NCI-H1694 (cell line): ENCODE measurements around the gene IL36B.
"Not testable (repeated sequence)": the region's sequence is repeated elsewhere in the genome, so short reads cannot be mapped to it uniquely, and the experiment has no call there.

ENCODE experiments used
- DNase-seq: peaks from one replicate; lab custom pipeline; 2025; lab: John Stamatoyannopoulos, UW

The IL36B gene

DNA sequence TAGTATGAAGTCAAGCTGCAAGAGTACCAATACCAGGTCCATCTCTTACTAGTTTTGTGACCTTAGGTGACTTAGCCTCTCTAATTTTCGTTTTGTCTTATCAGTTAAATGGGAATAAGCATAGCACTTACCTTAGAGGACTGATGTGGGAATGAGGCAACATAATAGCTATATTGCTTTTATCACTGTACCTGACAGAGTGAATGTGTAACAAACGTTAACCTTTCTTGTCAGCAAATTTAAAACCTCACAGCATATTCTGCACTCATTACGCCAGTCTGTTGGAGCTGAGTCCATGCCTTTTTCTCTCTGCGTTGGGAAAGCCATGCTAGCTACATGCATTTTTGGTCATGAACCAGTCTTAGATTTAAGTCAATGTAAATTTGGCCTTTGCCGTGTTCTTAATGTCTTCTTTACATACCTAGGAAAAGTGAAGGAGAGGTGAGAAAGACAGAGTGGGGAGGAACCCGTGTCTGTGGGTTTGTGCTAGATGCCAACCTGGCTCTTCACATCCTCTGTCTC, at the start of gene IL36B:
Gene IL36B (minus strand): TSS at position 472 of the 522 bp plus-strand sequence.
- no peak for DNase-seq

DNA sequence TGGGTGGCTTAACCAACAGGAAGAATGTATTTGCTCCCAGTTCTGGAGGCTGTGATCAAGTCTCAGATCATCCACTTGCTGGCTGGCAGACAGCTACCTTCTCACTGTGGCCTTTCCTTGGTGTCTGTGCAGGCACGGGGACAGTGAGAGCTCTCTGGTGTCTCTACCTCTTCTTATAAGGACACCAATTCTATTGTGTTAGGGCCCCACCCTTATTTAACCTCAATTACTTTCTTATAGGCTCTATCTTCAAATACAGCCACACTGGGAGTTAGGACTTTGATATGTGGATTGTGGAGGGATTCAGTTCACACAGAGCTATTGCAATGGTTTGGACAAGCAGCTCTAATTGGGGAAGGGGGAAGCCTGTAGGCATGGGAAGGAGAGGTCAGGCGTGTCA, 49.5 kb upstream of the IL36B start:
- no peak for DNase-seq

DNA sequence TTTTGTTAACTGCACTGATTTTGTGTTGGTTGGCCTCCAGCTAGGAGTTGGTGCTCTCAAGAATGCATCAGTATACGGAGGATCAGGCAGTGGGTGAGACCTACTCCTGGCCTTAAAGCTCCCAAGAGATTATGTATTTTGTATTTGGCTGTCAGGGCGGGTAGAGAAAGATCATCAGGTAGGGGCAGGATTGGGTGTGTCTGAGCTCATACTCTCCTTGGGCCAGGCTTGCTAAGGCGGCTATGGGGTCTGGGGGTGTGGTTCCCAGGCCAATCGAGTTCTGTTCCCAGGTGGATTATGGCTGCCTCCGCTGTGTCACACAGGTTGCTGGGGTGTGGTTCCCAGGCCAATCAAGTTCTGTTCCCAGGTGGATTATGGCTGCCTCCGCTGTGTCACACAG, 45.9 kb upstream of the IL36B start:
- DNase-seq = no peak

DNA sequence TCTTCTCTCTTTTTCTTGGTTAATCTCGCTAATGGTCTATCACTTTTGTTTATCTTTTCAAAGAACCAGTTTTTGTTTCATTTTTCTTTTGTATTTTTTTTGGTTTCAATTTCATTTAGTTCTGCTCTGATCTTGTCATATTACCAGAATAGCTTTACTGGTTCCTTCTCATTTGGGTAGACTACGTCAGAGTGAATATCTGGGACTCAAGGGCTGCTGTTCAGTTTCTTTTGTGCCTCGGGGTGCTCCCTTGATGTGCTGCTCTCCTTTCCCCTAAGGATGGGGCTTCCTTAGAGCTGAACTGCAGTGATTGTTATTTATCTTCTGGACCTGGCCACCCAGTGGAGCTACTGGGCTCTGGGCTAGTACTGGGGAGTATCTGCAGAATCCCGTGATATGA, 45.4 kb upstream of the IL36B start:
- DNase-seq = no peak

DNA sequence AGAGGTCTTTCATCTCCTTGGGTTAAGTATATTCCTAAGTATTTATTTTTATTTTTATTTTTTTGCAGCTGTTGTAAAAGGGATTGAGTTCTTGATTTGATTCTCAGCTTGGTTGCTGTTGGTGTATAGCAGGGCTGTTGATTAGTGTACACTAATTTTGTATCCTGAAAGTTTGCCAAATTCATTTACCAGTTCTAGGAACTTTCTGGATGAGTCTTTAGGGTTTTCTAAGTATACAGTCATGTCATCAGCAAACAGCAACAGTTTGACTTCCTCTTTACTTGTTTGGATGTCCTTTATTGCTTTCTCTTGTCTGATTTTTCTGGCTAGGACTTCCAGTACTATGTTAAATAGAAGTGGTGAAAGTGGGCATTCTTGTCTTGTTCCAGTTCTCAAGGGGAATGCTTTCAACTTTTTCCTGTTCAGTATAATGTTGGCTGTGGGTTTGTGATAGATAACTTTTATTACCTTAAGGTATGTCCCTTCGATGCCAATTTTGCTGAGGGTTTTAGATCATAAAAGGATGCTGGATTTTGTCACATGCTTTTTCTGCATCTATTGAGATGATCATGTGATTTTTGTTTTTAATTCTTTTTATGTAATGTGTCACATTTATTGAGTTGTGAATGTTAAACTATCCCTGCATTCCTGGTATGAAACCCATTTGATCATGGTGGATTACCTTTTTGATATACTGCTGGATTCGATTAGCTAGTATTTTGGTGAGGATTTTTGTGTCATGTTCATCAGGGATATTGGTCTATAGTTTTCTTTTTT, 44.4 kb upstream of the IL36B start:
- not testable (repeated sequence) for DNase-seq

DNA sequence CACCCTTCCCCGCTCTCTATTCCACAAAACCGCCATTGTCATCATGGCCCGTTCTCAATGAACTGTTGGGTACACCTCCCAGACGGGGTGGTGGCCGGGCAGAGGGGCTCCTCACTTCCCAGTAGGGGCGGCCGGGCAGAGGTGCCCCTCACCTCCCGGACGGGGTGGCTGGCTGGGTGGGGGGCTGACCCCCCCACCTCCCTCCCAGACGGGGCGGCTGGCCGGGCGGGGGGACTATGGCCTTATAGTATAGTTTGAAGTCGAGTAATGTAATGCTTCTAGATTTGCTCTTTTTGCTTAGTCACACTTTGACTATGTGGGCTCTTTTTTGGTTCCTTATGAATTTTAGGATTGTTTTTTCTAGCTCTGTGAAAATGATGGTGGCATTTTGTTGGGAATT, 43.6 kb upstream of the IL36B start:
- not testable (repeated sequence) for DNase-seq

DNA sequence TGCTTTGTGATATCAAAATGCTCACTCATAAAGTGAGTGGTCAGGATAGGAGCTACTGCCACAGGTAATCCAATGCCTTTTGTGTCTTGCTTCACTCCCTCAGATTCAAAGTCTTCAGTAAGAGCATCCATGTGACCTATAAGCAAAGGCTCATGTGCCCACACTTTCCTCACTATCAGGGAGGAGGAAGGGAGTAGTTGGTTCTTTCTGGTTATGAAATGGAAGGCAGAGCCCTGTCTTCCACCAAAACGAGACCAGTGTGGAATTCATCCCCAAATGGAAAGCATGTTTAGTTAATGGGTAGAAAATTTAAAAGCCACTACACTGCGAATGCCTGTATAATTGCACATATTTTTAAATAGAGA, 40.9 kb upstream of the IL36B start:
- DNase-seq = no peak

DNA sequence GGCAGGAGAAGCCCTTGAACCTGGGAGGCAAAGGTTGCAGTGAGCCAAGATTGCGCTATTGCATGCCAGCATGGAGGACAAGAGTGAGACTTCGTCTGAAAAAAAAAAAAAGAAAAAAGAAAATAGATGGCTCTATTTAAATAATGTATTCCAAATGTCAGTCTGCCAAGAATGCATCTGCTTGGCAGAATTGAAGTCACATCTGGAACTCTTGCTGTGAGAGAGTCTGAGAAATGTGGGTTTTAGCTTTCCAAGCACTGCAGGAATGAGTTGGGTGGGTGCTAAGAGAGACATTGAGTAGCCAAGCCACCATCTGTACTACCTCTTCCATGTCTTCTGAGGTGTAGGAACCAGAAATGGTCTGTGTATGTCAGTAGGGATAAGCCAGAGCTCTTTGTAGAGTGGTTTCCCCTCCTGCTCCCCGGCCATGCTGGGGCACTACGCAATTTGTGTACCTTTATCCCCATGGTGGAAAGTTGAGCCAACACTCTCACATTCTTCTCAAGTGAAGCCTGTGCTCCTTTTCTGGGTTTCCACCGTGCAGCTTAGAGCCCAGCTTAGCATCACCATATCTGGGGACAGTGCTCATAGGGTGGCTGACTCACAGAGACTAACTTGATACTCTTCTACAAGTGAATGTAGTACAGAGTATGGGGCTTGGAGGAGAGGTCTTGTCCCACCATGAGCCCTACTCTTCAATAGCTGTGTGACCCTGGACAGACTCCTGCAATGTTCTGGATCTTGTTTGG, 40.4 kb upstream of the IL36B start:
- no peak for DNase-seq

DNA sequence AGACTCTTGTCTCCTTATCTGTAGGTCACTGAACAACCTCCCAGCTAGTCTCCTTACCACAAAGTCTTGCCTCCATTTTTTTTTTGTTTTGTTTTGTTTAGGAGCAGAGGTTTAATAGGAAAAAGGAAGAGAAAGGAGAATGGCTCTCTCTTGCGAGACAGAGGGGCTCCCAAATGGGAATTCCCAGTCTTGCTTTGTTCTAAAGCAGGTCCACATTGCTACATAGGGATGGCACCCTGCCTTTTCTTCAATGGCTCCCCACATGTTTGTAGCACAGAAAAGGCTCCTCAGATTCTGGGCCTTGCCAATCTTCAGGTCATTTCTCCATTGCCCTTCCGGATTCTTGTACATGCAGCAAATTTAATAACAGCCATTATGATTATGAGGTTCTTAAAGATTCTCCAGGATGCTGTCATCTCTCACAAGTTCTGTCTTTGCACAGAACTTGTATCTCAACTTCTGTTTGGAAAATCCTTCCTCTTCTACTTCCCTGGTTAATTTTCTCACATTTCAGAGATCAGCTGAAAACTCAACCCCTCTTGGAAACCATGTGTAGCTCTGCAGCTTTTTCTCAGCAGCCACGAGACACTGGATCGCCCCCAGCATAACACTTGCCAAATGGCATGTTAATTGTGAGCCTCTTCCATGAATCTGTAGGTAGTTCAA, 38.7 kb upstream of the IL36B start:
- no peak for DNase-seq

DNA sequence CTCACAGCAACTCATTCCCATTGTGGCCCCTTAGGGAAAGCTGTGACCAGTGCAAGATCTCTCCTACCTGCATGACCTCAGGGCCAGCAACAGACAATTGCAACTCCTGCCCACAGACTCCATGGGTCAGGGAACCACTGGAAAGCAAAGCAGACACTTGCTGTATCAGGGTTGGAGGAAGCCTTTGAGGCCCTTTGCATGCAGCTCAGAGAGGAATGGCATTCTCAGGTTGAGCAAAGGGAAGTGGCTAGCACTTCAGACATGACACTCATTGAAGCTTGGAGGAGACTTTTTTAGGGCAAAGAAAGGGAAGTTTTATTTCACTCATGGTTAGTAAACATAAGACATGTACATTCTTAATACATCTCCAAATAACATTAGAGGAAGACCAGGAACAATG, 37.2 kb upstream of the IL36B start:
- no peak for DNase-seq

DNA sequence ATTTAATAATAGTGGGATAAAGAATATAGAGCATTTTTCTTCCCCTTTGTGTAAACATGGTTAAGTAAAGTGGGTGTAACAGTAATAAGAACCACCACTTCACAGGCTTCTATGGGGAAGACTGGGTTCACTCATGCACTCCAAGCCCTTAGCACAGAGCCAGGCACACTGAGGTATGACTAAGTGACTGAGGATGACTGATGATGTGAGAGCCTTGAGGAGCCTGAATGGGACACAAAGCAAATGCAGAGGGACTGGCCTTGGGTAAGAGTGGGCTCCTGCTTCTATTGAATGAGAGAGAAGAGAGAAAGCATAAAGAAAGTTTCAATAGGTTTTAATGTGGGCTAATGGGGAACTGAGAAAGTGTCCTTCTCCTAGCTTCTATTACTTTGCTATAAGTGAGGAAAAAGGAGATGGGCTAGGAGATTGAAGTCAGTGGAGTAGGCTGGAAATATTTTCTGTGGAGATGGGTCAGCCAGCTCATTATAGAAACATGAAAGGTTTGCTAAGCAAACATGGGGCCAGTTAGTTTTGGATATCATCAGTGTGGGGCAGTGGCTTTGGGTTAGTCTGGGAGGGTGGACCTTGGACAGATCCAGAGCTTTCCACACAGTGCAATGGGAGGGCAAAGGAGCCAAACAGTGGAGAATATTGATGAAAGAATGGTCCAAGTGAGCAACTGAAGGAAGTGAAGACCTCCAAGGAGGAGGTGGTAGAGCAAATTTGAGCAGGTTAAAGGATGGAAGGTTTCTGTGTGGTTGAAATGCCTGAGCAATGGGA, 35.7 kb upstream of the IL36B start:
- no peak for DNase-seq

DNA sequence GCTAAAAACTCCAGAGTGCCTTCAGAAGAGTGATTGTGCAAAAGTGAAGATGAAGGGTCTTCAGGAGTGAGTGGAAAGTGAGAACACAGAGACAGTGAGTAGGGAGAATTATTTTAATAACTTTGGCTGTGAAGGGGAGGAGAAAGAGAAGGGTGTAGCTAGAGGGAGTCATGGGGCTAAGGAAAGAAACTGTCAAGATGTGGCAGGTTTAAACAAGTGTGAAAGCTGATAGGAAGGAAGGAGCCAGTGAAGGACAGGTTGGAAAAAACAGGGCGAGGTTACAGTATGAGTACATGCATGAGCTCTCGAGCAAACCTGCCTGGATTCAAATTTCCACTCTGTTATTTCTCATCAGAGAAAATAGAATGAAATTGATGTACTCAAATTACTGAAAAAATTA, 32.9 kb upstream of the IL36B start:
- DNase-seq = no peak

DNA sequence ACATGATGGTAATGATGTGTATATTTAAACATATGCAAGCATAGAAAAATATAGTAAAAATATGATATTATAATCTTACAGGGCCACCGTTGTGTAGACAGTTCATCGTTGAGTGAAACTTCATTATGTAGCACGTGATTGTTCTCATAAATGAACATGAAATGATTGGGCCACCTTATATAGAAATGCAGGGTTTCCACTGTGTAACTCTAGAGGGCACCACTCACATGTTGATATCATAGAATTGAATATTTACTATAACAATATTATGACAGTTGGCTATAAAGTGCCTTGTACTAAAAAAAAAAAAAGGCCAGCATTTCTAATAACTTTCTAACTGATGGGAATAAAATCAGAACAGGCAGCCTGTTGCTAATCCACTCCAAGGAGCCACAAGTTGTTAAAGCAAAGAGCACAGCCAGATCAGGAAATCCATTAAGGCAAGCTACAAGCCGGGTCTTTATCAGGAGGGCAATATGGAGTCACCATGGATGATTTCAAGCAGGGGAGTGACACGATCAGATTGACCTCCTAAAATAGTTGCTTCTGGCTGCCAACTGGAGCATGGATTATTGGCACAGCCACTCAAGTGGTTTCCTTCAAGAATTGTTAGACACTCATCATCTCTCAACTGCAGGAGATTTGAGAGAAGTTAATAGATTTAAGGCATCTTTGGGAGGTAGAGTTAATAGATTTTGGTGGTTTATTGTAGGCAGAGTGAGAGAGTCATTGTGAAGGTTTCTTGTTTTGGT, 31.8 kb upstream of the IL36B start:
- DNase-seq = peak; percentile 38

DNA sequence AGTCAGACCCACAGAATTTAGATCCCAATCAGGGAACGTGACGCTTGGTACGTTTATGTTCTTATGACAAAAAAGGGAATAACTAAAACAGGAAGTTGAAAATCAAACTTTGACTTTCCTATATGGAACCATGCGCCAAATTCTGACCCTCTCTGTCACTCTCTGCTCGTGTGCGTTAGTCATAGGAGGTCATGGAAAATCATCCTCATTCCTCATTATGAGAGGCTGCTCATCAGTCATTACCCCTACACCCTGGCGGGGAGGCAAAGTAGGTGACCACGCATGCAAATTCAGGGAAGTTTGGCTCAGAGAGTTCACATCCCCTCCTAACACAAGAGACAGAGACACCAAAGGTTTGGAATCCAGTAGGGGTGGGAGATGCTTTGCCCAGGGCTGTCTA, 30.6 kb upstream of the IL36B start:
- DNase-seq = no peak

DNA sequence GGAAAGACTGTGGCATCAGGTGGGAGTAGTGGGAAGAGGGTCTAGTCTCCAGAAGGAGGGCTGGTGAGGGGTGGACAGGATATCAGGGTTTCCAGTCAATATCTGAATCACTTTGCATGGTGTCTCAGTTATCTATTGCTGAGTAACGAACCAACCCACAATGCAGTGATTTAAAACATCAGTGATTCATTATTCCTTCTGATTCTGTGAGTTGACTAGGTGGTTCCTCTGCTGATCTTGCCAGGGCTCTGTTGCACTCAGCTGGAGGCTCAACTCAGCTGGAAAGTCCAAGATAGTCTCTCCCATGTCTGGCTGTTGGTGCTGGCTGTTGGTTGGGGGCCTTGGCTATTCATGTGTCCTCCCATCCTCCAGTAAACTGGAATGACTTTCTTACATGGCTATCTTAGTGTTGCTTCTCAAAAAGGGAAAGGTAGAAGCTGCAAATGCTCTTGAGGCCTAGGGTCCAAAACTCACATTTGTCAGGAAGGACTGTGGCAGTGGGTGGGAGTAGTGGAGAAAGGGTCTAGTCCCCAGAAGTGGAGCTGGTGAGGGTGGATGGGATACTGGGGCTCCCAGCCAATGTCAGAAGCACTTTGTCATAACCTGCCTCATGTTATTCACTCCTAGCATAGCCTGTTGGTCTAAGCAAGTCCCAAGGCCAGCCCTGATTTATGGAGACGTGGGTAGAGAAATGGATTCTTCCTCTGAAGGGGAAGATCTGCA, 29.0 kb upstream of the IL36B start:
- no peak for DNase-seq

DNA sequence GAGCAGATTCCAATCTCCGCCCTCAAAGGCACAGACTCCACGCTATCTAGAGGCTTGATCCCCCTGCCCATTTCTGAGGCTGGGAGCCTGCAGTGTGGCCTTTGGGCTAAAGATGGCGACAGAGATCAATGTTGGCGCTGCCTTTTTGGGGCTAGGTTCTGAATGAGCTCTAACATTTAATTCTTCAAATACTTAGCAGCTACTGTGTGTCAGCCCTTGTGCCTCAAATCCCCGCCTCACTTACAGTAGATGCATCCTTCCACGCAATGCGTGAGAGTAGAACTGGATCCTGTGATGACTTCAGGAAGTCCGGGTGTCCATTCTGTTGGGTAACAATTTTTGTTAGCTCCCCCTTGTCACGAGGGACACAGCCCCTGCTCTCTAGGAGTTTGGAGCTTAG, 27.5 kb upstream of the IL36B start:
- peak; percentile 53 for DNase-seq

DNA sequence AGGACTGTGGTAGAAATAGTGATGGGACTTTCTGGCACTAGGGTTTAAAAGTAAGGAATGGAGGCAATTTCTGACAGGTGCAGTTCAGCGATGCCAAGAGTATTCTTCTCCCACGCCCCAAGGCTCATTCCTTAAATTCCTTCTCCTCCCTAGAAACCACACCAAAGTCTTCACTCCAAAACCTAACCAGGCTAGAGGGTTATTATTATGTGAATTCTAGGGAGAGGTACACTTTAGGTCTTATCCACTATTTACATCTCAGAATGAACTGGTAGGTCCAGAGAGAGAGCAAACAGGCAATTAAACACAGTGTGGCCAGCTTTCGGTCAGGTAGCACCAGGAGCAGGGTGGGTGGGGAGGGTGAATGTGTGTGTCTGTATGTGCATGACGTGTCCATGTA, 26.5 kb upstream of the IL36B start:
- no peak for DNase-seq

DNA sequence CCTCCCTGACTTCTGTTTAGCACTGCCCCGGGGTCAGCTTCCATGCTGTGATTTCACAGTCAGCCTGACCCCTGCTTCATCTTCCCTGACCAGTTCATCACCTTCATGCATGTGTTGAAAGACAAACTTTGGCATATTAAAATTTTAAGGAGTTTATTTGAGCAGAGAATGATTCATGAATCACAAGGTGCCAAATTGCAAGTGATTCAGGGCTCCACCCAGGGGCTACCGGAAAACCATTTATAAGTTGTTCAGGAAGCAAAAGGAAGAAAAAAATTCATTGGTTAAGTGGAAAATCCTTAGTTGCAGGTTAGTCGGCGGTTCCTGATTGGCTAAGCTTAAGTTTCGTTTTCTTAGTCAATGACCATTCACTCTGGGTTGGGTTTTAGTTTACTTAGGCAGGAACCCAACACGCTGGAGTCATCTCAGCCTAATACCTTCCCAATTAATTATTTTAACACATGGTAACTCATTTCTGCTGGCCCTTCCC, 25.7 kb upstream of the IL36B start:
- DNase-seq = no peak

DNA sequence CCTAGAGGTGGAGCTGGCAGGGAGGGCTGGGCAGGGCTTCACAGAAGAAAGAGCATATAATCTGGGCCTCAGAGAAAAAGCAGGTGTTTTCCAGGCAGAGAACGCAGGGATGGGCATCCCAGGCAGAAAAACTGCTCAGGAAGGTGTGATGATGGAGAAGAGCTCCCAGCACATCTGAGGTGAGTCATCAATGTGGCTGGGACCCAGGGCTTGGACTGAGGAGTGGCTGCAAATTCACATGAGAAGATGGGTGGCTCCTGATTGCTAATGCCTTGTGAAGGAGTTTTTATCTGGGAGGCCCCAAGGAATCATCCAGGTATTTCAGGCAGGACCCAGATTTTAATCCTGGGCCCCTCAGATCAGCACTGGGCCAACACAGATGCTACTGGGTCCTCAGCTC, 25.3 kb upstream of the IL36B start:
- DNase-seq = no peak

DNA sequence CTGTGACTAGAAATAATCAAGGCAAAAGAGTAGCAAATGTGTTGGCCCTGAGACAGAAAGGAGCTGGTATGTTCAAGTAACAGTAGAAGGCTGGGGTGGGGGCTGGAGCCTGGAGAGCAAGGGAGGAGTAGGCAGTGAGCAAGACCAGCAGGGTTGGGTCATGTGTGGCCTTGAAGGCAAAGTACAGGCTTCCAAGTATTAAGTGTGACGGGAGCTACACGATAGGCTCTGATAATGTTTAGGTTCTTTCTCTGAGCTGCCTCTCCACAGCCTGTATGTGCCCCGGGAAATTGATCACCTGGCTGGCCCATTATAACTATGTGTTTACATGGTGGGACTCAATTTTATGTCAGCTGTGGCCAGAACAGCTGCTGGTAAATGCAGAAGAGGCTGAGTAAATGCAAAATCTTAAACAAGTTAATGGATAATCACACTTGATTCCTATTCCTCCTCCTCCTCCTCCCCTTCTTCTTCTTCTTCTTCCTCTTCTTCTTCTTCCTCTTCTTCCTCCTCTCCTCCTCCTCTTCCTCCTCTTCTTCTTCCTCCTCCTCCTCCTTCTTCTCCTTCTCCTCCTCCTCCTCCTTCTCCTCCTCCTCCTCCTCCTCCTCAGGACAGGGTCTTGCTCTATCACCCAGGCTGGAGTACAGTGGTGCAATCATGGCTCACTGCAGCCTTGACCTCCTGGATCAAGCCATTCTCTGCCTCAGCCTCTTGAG, 24.4 kb upstream of the IL36B start:
- no peak for DNase-seq
